ENCODE measurements around the gene IGFLR1. TPM values are rescaled to one million over a fixed set of nuclear protein-coding genes. Genes with fewer than 3 reads are reported as not detected.

IGFLR1 gene
- total and polyA plus RNA-seq, 9 of the 15 experiments (the other 6 are each of a cell fraction or from before 2014, with no cell fraction given): 1.0 to 14.3 (median 4.6) TPM

DNA sequence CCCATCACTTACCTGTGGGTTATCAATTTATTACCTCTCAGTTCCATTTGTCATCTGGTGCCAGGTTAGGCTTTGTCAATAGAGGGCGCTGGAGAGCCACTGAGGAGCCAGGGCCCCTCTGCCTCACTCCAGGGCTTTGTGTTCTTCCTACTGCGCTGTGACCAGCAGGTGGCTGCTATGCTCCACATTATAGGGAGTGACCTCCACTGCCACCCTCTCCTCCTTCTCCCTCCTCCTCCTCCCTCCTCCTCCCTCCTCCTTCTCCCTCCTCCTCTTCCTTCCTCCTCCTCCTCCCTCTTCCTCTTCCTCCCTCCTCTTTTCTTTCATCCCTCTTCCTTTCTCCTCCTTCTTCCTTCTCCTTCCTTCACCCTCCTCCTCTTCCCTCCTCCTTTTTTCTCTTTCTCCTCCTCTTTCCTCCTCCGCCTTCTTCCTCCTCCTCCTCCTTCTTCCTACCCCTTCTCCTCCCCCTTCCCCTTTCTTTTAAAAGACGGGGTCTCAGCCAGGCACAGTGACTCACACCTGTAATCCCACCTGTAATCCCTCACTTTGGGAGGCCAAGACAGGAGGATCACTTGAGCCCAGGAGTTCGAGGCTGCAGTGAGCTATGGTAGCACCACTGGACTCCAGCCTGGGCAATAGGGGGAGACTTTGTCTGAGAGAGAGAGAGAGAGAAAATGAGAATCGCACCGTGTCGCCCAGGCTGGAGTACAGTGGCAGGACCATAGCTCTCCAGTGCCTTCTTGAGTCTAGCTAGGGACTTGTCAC lies 48.2 kb downstream of the IGFLR1 start (continued):
- TF ChIP-seq MYNN (IDR thresholded peaks at IDR 0.05) (peak; percentile 63; the same call in 1 of the 2 replicates), MYNN (CRISPR knock-in tag; IDR thresholded peaks at IDR 0.05) (no peak), THRAP3 (IDR thresholded peaks at IDR 0.05; ENCODE audit: borderline replicate concordance) (peak; percentile 99), IFI16 (CRISPR knock-in tag; IDR thresholded peaks at IDR 0.05) (no peak), LEF1 (IDR thresholded peaks at IDR 0.05) (0 out of 2 replicates have a peak, but pooled peaks have one; percentile 25), HLTF (IDR thresholded peaks at IDR 0.05) (peak; percentile 79; the same call in 1 of the 2 replicates), BHLHE40 (IDR thresholded peaks at IDR 0.05; ENCODE audit: low read length) (no peak), TCF7 (IDR thresholded peaks at IDR 0.05; ENCODE audit: borderline replicate concordance) (0 out of 2 replicates have a peak, but pooled peaks have one; percentile 43), KHSRP (IDR thresholded peaks at IDR 0.05) (no peak), ZNF384 (IDR thresholded peaks at IDR 0.05; ENCODE audit: low read depth, low read length) (peak; percentile 36; the same call in 1 of the 2 replicates), TRIM24 (IDR thresholded peaks at IDR 0.05) (peak; percentile 28 to 47; a peak in 2 of 4 replicates), ZBTB8A (IDR thresholded peaks at IDR 0.05; ENCODE audit: partially characterized antibody) (no peak), KLF16 (IDR thresholded peaks at IDR 0.05) (peak; percentile 72), EP300 (IDR thresholded peaks at IDR 0.05; ENCODE audit: low read length) (no peak), ELF4 (CRISPR knock-in tag; IDR thresholded peaks at IDR 0.05) (peak; percentile 95), ZC3H8 (IDR thresholded peaks at IDR 0.05) (peak; percentile 54; the same call in 1 of the 2 replicates), CREM (IDR thresholded peaks at IDR 0.05; ENCODE audit: low read depth) (peak; percentile 57; the same call in 1 of the 2 replicates), OTX1 (CRISPR knock-in tag; IDR thresholded peaks at IDR 0.05) (peak; percentile 97), NEUROD1 (IDR thresholded peaks at IDR 0.05; ENCODE audit: borderline replicate concordance, low read depth, low read length, partially characterized antibody) (peak; percentile 69), GATAD2A (IDR thresholded peaks at IDR 0.05) (0 out of 2 replicates have a peak, but pooled peaks have one; percentile 67), MYC (IDR thresholded peaks at IDR 0.05; ENCODE audit: low read depth, low read length) (peak; percentile 62; the same call in 1 of the 2 replicates), MYC (CRISPR knock-in tag; IDR thresholded peaks at IDR 0.05; ENCODE audit: borderline replicate concordance, low read depth) (no peak), MTA2 (IDR thresholded peaks at IDR 0.05; ENCODE audit: low read depth) (peak; percentile 60), GABPB1 (CRISPR knock-in tag; IDR thresholded peaks at IDR 0.05) (peak; percentile 75)
- TF ChIP-seq, protein P1, sequence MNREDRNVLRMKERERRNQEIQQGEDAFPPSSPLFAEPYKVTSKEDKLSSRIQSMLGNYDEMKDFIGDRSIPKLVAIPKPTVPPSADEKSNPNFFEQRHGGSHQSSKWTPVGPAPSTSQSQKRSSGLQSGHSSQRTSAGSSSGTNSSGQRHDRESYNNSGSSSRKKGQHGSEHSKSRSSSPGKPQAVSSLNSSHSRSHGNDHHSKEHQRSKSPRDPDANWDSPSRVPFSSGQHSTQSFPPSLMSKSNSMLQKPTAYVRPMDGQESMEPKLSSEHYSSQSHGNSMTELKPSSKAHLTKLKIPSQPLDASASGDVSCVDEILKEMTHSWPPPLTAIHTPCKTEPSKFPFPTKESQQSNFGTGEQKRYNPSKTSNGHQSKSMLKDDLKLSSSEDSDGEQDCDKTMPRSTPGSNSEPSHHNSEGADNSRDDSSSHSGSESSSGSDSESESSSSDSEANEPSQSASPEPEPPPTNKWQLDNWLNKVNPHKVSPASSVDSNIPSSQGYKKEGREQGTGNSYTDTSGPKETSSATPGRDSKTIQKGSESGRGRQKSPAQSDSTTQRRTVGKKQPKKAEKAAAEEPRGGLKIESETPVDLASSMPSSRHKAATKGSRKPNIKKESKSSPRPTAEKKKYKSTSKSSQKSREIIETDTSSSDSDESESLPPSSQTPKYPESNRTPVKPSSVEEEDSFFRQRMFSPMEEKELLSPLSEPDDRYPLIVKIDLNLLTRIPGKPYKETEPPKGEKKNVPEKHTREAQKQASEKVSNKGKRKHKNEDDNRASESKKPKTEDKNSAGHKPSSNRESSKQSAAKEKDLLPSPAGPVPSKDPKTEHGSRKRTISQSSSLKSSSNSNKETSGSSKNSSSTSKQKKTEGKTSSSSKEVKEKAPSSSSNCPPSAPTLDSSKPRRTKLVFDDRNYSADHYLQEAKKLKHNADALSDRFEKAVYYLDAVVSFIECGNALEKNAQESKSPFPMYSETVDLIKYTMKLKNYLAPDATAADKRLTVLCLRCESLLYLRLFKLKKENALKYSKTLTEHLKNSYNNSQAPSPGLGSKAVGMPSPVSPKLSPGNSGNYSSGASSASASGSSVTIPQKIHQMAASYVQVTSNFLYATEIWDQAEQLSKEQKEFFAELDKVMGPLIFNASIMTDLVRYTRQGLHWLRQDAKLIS (CRISPR knock-in tag; IDR thresholded peaks at IDR 0.05): 0 out of 2 replicates have a peak, but pooled peaks have one; percentile 45
- TF ChIP-seq, protein P2, sequence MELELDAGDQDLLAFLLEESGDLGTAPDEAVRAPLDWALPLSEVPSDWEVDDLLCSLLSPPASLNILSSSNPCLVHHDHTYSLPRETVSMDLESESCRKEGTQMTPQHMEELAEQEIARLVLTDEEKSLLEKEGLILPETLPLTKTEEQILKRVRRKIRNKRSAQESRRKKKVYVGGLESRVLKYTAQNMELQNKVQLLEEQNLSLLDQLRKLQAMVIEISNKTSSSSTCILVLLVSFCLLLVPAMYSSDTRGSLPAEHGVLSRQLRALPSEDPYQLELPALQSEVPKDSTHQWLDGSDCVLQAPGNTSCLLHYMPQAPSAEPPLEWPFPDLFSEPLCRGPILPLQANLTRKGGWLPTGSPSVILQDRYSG (tag; conservative IDR thresholded peaks at IDR 0.05; ENCODE audit: low read depth): no peak
